Erythroblast (primary cell): ENCODE data around the gene MBP.
A peak's percentile ranks its signal among the peaks of the same experiment; 100 is the strongest.

Experiments used
- DNase-seq, 2 experiments: peaks; one replicate each; lab custom pipeline; 2025; lab: John Stamatoyannopoulos, UW
- GATA1 ChIP-seq: IDR thresholded peaks from 2 replicates; pipeline ENCODE4 v1.6.1; 2011; ENCODE audit warnings: low read depth, mild to moderate bottlenecking, control low read depth, low read length, moderate library complexity
- POLR2A ChIP-seq: IDR thresholded peaks from 2 replicates; pipeline ENCODE4 v1.6.1; 2011; ENCODE audit warnings: mild to moderate bottlenecking, low read length

MBP gene

GRCh38 chr18:77062518-77063003, 70.0 kb downstream of the MBP start:
- DNase-seq, result no peak

GRCh38 chr18:77061946-77062517, 70.6 kb downstream of the MBP start:
- peak in 1 of 2 experiments; percentile 34 for DNase-seq
- TF ChIP-seq GATA1, result no peak
- TF ChIP-seq POLR2A, result no peak

More at GRCh38 chr18:77062518-77063003, 70.0 kb downstream of the MBP start:
- TF ChIP-seq GATA1, result no peak
- no peak for TF ChIP-seq POLR2A

- TF ChIP-seq POLR2A, result no peak
- no peak for TF ChIP-seq GATA1
- no peak for DNase-seq
These were observed 71.2 kb downstream of the MBP start for GRCh38 chr18:77061281-77061945.

GRCh38 chr18:77060151-77060550, 72.4 kb downstream of the MBP start:
- no peak for TF ChIP-seq POLR2A
- TF ChIP-seq GATA1, result no peak
- DNase-seq, result no peak

- DNase-seq, result peak; percentile 89
- no peak for TF ChIP-seq POLR2A
- no peak for TF ChIP-seq GATA1
These were observed 73.2 kb downstream of the MBP start for GRCh38 chr18:77059294-77059916.

- DNase-seq, result no peak
- TF ChIP-seq GATA1 (no peak), POLR2A (no peak)
These were observed 74.2 kb downstream of the MBP start for GRCh38 chr18:77058290-77058835.

GRCh38 chr18:77057006-77057395, 75.6 kb downstream of the MBP start:
- DNase-seq, result no peak
- TF ChIP-seq GATA1 (no peak), POLR2A (no peak)

GRCh38 chr18:77056344-77057005, 76.1 kb downstream of the MBP start:
- DNase-seq, result peak in 1 of 2 experiments; percentile 25
- no peak for TF ChIP-seq POLR2A
- no peak for TF ChIP-seq GATA1

GRCh38 chr18:77055429-77056300, 76.9 kb downstream of the MBP start:
- no peak for TF ChIP-seq POLR2A
- no peak for TF ChIP-seq GATA1
- no peak for DNase-seq

- TF ChIP-seq GATA1 (no peak), POLR2A (no peak)
- peak; percentile 72 to 80 for DNase-seq
These were observed 77.8 kb downstream of the MBP start for GRCh38 chr18:77054606-77055428.

- TF ChIP-seq GATA1, result no peak
- DNase-seq, result no peak
These were observed 78.3 kb downstream of the MBP start for GRCh38 chr18:77054288-77054605.
